ENCODE results near the gene OAF.
"Not testable (repeated sequence)": the region's sequence is repeated elsewhere in the genome, so short reads cannot be mapped to it uniquely, and the experiment has no call there.

OAF gene

DNA sequence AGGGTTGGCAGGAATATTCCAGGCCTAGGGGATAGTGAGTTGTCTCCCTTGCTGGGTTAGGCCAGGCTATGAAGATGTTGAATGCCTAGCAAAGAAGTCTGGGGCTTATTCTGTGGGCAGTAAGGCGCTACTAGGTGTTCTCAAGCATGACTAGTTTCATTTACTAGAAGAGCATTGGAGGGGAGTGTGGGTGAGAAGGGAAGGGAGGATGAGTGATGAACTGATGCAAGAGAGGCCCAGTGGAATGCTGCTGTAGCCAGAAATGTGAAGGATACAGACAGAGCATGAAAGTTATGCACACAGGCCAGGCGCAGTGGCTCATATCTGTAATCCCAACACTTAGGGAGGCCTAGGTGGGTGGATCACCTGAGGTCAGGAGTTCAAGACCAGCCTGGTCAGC lies 62.6 kb downstream of the OAF start:
- DNase-seq (ENCODE audit: low read depth): peak; percentile 6

GRCh38 chr11:120273956-120274355 lies 63.1 kb downstream of the OAF start:
- DNase-seq (ENCODE audit: low read depth): not testable (repeated sequence)

DNA sequence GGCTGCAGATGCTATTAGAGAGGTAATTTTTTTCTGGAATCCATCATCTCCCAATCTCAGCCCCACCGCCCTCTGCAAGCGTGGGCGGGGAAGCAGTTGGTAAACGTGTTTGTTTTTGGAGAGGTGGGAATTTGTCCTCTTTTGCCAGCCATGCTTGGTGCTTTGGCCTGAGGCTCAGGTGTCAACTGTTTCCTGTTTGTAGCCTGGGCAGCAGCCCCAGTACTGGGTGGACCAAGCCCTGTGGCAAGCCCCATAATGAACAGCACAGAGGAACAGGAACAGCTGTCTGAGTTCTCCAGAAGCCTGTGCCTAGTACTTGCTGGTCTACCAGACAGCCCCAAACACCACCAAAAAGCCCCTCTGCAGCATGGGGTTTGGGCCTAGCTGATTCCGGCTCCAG lies 68.7 kb downstream of the OAF start:
- no peak for DNase-seq (ENCODE audit: low read depth)
